Inferior parietal cortex (tissue), 1 donor: Measurements from ENCODE around the gene TMEM60.
A peak's percentile ranks its signal among the peaks of the same experiment; 100 is the strongest.
"Not testable (repeated sequence)": the region's sequence is repeated elsewhere in the genome, so short reads cannot be mapped to it uniquely, and the experiment has no call there.

Experiments
- DNase-seq: peaks from one replicate; pipeline ENCODE4 v3.0.0-alpha.2; 2016; ENCODE audit errors: extremely low spot score

TMEM60 gene

DNA sequence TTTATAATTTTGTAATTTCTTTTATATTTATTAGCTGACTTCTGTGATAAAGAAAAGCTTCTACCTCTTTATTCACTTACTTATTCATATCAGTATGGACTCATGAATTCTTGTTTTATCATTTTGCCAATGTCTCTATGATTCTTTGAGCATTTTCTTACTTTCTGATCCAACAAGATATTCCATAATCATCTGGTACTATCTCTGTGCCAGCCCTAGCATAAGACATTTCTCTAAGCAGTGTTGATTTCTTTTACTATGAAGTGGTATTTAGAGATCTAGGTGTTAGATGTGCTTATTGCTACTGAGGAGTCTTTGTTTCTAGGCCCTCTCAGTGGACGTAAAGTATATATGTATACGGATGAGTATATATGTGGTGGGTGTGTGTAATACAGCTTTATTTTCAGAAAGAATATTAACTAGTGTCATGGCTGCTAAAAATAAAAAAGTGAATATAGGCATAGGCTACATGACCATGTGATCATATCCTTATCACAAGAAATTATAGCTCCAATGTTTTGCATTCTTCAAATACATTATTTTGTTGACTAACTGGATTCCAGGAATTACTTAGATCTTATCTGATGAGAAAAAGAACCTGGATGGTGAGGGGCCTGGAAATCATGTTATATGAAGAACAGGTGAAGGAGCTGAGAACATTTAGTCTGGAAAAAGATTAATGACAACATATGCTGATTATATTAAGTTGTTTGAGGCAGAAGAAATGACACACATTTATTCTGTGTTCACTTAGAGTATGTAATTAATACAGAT, 13.5 kb upstream of the TMEM60 start:
- DNase-seq = no peak

- no peak for DNase-seq
These were observed 10.3 kb upstream of the TMEM60 start for GRCh38 chr7:77808517-77808916.

GRCh38 chr7:77806425-77806824, 8.2 kb upstream of the TMEM60 start:
- no peak for DNase-seq

DNA sequence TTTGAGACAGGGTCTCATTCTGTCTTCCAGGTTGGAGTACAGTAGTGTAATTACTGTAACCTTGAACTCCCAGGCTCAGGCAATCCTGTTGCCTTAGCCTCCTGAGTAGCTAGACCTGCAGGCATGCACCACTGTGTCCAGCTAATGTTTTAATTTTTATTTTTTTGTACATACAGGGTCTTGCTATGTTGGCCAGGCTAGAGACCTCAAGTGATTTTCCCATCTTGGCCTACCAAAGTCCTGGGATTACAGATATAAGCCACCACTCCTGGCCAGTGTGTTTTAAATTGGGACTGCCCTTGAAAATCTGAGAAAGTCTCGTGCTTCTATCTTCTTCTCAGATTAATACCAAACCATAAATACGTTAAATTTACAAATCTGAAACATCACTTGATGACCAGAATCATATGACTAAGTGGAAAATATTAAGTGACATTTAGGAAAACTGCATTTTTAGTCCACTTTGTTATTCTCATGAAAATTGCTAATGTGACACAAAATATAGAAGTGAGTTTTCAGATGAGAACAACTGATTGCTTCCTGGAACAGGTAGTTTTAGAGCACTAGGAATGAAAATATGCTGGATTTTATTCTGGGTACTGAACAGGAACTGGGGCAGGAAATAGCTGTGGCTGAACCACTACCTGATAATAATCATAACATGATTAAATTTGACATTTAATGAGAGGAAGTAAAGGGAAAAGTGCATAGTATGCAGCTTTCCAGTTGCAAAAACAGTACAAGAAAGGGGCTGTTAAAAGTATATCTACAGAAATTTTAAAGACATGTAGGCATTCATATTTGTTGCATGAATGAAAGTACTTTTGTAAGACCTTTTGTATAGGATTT, 4.5 kb upstream of the TMEM60 start:
- no peak for DNase-seq

DNA sequence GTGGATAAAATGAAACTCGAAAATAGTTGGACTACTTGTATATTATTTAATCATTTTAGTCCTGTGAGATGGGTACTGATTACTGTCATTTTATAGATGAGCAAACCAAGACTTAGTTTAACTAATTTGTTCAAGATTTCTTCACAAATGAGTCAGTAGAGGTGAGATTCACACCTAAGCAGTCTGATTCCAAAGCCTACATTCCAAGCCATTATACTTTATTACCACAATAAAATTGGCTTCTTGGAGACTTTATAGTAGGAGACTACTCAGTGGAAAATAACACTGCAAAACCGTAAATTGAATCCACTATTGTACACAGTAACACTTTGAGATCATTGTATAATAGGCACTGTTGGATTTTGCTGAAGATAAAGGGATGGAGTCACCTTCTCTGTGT, 2.5 kb upstream of the TMEM60 start:
- no peak for DNase-seq

DNA sequence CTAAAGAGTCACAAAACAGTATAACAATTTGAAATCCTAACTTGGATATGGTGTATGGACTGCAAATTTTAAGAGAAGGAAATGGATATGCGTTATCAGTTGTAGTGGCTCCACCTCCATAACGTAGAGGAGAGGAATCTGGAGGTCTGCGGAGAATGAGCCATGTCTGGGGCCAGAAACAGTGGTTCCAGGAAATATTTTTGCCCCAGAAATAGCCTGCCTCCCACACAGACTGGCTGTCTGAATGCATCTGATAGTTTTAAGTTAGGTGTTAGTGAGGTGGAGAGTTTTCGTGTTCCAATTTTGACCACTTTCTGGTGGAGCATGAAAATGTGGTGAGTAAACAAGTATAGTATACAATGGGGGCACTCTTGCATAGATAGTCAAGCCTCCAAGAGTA, 1.9 kb upstream of the TMEM60 start:
- DNase-seq = no peak

- peak; percentile 57 for DNase-seq
These were observed 1.1 kb upstream of the TMEM60 start for GRCh38 chr7:77799078-77799964.

GRCh38 chr7:77797734-77798393, 370 bp downstream of the TMEM60 start:
- DNase-seq = peak; percentile 40

DNA sequence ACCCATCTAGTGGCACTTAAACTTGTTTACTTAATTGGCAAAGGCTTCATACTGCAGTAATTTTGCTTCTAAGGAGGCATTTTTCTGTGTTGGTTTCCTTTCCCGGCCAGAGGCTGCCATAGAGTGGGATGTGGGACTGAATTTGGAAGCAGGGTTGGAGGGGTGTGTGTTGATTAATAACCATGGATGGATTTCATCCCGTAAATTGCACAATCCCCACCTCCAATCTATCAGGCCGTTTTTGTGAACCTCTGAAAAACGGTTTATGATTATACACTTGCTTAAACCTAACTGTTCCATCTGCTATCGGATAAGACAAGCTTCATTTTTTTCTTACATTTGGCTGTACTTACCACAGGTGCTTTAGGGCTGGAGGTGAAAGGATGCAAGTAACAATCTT, 1.3 kb downstream of the TMEM60 start:
- no peak for DNase-seq

DNA sequence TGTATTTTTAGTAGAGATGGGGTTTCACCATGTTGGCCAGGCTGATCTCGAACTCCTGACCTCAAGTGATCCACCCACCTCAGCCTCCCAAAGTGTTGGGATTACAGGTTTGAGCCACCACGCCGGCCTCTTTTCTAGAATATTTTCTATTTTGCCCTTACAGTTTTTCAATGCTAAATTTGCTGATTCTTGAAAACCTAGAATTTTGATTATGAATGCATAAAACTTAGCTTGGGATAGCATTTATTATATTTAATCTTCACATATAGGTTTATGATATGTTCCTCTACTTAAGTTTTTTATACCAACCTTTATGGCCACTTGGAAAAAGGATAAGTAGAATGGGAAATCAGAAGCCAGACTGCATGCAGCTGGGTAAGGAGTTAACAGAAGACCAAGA, 2.1 kb downstream of the TMEM60 start:
- DNase-seq = no peak

- no peak for DNase-seq
These were observed 4.2 kb downstream of the TMEM60 start for GRCh38 chr7:77794000-77794399.

DNA sequence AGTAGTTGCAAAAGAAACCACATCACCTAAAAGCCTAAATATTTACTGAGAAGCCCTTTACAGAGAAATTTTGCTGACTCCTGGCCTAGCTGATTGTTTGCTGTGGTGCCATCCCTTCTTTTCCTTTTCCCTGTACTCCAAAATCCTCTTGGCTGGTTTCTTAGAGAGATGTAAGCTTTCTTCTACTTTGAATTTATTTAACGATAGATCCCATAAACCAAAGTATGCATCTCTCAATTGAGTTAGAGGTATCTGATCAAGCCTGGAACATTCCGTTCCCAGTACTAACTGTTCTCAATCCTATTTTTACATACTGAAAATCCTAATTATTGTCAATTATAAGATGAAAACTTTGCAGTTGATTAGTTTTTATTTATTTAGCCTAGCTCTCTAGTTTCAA, 6.3 kb downstream of the TMEM60 start:
- no peak for DNase-seq

DNA sequence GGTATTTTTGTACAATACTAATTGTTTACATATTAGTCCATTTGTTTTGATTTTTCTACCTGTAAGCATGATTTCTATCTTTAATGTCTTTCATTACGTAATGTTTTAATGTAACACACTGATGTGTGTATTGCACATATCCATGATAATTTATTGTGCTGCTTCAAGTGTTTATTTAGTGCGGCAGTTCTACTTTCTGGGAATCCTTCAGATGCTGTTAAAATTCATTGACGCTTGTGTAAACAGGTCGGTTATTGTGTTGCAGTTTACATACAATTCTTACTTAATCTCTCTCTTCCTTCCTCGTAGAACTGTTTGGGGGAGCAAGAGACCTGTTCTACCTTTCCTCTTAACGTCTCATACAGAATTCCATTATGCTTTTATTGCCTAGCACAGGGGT, 6.9 kb downstream of the TMEM60 start:
- no peak for DNase-seq

DNA sequence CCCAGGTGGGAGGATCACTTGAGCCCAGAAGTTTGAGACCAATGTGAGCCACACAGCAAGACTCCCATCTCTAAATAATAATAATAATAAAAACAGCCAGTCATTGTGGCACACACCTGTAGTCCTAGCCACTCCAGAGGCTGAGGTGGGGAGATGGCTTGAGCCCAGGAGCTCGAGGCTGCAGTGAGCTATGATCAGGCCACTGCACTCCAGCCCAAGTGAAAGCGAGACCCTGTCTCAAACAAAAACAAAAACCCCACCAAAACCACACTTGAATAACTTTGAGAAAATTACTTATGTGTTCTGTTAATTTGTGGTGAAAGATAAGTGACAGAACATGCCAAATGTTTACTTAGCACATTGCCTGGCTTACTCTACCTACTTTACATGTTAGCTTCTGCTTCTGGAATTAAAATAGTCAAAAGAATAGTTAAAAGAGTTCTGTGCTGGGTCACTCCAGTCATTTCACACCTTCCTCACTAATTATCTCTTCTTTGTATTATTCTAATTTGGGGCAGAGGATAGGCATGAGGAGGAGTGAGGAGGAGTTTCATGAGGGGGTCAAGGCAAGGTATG, 9.8 kb downstream of the TMEM60 start:
- no peak for DNase-seq

GRCh38 chr7:77786741-77787140, 11.5 kb downstream of the TMEM60 start:
- no peak for DNase-seq

DNA sequence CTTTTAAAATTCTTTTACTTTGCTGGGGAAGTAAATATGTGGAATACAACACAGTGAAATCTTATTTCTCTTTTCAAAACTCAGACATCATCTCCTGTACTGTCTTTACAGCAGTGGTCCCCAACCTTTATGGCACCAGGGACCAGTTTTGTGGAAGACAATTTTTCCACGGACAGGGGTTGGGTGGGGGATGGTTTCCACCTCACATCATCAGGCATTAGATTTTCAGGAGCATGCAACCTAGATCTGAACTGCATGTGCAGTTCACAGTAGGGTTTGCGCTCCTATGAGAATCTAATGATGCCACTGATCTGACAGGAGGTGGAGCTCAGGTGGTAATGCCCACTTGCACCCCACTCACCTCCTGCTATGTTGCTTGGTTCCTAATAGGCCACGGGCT, 12.2 kb downstream of the TMEM60 start:
- DNase-seq = no peak

DNA sequence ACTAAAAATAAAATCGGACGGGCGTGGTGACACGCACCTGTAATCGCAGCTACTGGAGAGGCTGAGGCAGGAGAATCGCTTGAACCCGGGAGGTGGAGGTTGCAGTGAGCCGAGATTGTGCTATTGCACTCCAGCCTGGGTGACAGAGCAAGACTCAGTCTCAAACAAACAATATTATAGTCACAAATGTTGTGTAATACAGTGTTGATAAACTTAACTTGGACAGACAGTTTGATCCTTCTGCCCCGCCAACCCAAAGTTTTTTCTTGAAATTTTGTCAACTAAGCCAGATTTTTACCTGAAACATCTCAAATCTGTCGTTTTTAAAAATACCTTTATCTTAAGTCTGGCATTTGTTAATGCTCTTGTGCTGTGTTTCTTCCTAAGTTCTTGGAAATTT, 13.8 kb downstream of the TMEM60 start:
- DNase-seq = not testable (repeated sequence)

DNA sequence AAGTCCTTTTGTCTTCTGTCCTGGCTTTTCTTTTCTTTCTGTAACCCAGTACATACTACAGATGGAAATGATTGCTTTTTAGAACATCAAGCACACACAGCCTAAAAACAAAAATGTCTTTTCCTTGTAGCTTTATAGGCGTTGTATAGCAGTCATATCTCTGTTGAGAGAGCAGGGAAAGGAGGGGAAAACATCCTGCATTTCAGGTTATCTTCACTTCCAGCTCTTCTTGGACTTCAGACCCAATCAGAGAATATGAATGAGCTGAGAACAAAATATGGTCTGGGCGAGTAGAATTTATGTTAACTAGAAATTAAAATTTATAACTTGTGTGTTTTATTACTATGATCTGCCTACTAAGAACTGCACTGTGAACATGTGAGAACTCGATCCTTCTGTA, 14.7 kb downstream of the TMEM60 start:
- no peak for DNase-seq

- DNase-seq = no peak
These were observed 15.1 kb downstream of the TMEM60 start for GRCh38 chr7:77783111-77783510.

DNA sequence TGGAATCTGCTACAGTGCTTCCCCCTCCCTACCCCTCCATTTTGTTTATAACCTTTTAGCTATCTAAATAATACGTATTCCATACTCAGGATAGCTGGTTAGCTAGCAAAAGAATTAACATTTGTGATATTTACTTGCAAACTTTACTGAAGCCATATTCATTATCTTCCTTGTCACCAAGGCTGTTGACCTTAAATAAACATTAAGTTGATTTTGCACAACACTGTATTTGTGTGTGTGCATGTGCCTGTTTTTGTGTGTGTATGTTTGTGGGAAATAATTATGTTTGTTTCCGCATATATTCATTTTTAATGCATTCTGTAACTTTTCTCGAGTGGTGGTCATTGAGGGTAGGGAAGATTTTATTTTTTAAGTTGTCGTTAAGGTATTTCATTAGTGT, 15.9 kb downstream of the TMEM60 start:
- no peak for DNase-seq

DNA sequence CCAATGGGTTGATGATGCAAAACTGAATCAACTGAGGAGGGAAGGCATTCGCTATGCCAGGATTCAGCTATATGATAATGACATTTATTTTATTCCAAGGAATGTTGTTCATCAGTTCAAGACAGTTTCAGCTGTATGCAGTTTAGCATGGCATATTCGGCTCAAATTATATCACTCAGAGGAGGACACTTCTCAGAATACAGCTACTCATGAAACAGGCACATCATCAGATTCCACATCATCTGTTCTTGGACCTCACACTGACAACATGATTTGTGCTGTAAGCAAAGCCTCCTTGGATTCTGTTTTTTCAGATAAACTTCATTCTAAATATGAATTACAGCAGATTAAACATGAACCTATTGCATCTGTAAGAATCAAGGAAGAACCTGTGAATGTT, 19.7 kb downstream of the TMEM60 start:
- DNase-seq = no peak
